ENCODE data around the gene GNPTG. TPM values are rescaled to one million over a fixed set of nuclear protein-coding genes. Genes with fewer than 3 reads are reported as not detected.

Gene GNPTG
- total RNA-seq, 1 donor from 2014 or later: 40.2 TPM

DNA sequence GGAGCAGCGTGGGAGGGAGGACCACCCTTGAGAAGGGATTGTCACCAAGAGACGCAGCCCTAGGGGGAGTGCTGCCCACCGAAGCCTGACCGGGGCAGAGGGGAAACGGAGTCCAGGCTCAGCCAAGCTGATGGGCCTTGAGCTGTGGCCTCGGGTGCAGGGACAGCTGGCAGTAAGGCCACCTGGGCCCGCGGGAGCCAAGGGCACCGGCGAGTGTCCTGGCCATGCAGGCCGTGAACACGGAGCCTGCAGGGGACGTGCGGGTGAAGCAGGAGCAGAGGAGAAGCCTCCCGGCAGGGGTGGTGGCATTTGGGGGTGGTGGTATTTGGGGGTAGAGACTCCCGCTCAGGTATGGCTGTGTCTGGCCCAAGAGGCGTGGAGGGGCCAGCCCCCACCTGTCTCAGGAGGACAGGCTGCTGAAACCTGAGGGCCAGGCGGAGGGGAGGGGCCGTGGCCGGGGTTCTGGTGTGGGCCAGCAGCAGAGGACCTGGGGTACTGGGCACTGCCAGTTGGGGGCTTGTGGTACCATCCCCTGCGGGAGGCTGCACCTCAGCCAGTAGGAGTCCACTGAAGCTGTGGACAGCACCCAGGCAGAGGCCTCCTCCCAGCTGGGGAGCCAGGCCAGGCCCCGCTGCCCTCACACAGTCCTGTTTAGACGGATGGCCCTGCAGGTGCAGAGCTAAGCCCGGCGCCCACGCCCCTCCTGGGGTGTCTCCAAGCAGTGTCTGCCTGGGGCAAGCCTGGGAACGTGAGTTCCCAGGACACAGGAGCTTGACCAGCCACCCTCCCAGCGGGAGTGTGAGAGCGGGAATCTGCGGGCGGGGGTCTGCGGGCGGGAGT, 4.5 kb downstream of the GNPTG start:
- no peaks in the 10 kb centered on the region for H3K27me3 Mint-ChIP-seq
- H3K9me3 Mint-ChIP-seq: no peaks in the 10 kb centered on the region
- no peak overlapping the region for H3K4me3 Mint-ChIP-seq
- intact Hi-C loops (cut with micrococcal nuclease): no loop called here
- peaks cover 21% of the 10 kb centered on the region for H3K36me3 Mint-ChIP-seq (ENCODE audit: low read depth)
- peaks cover 24% of the 10 kb centered on the region for H3K4me1 Mint-ChIP-seq
- DNase-seq (no peak), ATAC-seq (ENCODE audit: low read depth) (no peak)
- H3K27ac Mint-ChIP-seq: no peak overlapping the region
- TF ChIP-seq, protein P1, sequence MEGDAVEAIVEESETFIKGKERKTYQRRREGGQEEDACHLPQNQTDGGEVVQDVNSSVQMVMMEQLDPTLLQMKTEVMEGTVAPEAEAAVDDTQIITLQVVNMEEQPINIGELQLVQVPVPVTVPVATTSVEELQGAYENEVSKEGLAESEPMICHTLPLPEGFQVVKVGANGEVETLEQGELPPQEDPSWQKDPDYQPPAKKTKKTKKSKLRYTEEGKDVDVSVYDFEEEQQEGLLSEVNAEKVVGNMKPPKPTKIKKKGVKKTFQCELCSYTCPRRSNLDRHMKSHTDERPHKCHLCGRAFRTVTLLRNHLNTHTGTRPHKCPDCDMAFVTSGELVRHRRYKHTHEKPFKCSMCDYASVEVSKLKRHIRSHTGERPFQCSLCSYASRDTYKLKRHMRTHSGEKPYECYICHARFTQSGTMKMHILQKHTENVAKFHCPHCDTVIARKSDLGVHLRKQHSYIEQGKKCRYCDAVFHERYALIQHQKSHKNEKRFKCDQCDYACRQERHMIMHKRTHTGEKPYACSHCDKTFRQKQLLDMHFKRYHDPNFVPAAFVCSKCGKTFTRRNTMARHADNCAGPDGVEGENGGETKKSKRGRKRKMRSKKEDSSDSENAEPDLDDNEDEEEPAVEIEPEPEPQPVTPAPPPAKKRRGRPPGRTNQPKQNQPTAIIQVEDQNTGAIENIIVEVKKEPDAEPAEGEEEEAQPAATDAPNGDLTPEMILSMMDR (IDR thresholded peaks at IDR 0.05): no peak
- POLR2A ChIA-PET: no interaction called here
- CTCF ChIA-PET: no interaction called here

DNA sequence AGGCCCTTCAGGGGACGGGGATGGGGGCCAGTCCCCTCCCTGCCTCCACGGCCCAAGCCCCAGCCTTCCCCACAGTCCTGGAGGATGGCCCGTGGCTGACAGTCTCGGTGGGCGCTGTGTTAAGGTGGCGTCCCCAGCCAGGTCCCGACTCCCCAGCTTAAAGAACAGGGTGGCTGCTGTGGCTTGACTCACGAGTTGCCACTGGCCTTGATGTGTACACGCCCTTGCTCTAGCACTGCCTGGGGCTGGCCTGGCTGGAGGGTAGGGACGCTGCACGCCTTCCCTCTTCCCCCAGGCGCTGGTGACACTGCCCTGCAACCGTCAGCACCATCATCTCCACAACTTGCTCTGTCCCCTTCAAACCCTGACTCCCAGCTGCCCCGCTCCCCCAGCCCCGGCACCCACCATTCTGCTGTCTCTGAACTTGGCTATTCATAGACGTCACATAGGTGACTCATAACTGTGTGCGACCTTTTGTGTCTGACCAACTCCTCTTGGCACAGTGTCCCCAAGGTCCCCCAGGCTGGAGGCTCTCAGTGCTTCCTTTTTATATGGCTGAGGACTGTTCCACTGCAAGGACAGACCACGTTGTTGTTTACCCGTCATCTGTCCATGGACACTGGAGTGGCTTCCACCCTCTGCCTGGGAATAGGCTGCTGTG, 6.3 kb downstream of the GNPTG start:
- intact Hi-C loops (cut with micrococcal nuclease): no loop called here
- Mint-ChIP-seq H3K4me3 (no peak overlapping the region), H3K4me1 (peaks cover 15% of the 10 kb centered on the region), H3K27ac (no peak overlapping the region), H3K9me3 (no peaks in the 10 kb centered on the region), H3K36me3 (ENCODE audit: low read depth) (peaks cover 34% of the 10 kb centered on the region), H3K27me3 (no peaks in the 10 kb centered on the region)
- TF ChIP-seq, protein P1 (IDR thresholded peaks at IDR 0.05): no peak
- DNase-seq (no peak), ATAC-seq (ENCODE audit: low read depth) (no peak)
- POLR2A ChIA-PET: no interaction called here
- CTCF ChIA-PET: no interaction called here

DNA sequence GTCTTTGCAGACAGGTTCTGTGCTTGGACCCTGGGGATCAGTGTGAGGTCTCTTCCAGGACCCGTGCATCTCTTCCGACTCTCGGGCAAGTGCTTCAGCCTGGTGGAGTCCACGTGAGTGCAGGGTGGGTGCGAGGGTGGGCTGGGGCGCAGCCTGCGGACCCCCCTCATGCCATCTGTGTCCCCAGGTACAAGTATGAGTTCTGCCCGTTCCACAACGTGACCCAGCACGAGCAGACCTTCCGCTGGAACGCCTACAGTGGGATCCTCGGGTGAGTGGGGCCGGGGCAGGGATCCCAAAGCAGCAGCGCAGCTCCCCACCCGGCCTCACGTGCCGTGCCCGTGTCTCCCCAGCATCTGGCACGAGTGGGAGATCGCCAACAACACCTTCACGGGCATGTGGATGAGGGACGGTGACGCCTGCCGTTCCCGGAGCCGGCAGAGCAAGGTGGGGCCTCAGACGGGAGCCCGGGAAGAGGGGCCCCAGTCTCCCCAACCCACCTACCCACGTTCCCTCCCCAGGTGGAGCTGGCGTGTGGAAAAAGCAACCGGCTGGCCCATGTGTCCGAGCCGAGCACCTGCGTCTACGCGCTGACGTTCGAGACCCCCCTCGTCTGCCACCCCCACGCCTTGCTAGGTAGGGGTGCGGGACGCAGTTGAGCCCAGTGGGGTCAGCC, 10.1 kb downstream of the GNPTG start:
- ChIA-PET POLR2A (no interaction called here), CTCF (interaction anchor here (1.5 kb wide), 1 partner anchor 254 kb away, joined by 4 read pairs; no protein-coding TSS in a partner anchor)
- H3K36me3 Mint-ChIP-seq (ENCODE audit: low read depth): peaks cover 64% of the 10 kb centered on the region
- no peaks in the 10 kb centered on the region for H3K27me3 Mint-ChIP-seq
- H3K4me1 Mint-ChIP-seq: peaks cover 9% of the 10 kb centered on the region
- H3K27ac Mint-ChIP-seq: no peak overlapping the region
- TF ChIP-seq, protein P1 (IDR thresholded peaks at IDR 0.05): no peak
- intact Hi-C loops (cut with micrococcal nuclease): loop anchor here (5.0 kb wide), 1 partner anchor 250 kb away; the partner anchor contains the start of genes CRAMP1 and IFT140
- H3K9me3 Mint-ChIP-seq: no peaks in the 10 kb centered on the region
- no peak for ATAC-seq (ENCODE audit: low read depth)
- no peak for DNase-seq
- H3K4me3 Mint-ChIP-seq: no peak overlapping the region

DNA sequence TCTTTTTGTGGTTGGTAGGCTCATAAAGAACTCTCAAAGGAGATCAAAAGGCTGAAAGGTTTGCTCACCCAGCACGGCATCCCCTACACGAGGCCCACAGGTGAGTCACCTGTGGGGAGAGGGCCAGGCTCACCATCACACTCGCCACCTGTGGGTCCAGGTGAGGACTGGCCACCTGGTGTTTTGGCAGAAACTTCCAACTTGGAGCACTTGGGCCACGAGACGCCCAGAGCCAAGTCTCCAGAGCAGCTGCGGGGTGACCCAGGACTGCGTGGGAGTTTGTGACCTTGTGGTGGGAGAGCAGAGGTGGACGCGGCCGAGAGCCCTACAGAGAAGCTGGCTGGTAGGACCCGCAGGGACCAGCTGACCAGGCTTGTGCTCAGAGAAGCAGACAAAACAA, 11.1 kb downstream of the GNPTG start:
- no peak overlapping the region for H3K4me3 Mint-ChIP-seq
- no peak for ATAC-seq (ENCODE audit: low read depth)
- no peaks in the 10 kb centered on the region for H3K9me3 Mint-ChIP-seq
- ChIA-PET CTCF (interaction anchor here (0.9 to 2.4 kb wide), 16 partner anchors 9 to 343 kb away, joined by 3 to 14 read pairs (median 4); partner anchors contain the start of gene MAPK8IP3), POLR2A (interaction anchor here (1.1 to 1.4 kb wide), 2 partner anchors 176 to 315 kb away, joined by 3 to 5 read pairs; partner anchors contain the start of gene JPT2)
- H3K4me1 Mint-ChIP-seq: peaks cover 9% of the 10 kb centered on the region
- H3K36me3 Mint-ChIP-seq (ENCODE audit: low read depth): peaks cover 64% of the 10 kb centered on the region
- DNase-seq: no peak
- no peak overlapping the region for H3K27ac Mint-ChIP-seq
- intact Hi-C loops (cut with micrococcal nuclease): loop anchor here (1.0 to 5.0 kb wide), 5 partner anchors 12 to 249 kb away; partner anchors contain the start of genes CRAMP1, GNPTG, IFT140 and TSR3
- TF ChIP-seq, protein P1 (IDR thresholded peaks at IDR 0.05): no peak
- H3K27me3 Mint-ChIP-seq: no peaks in the 10 kb centered on the region
